Ammon's horn (tissue), 1 donor: ENCODE measurements around the gene UBA3.

Source experiments
- DNase-seq: peaks from one replicate; pipeline ENCODE4 v3.0.0-alpha.2; 2016; ENCODE audit warnings: low spot score

Gene UBA3

GRCh38 chr3:69011096-69011730, 69.0 kb downstream of the UBA3 start:
- no peak for DNase-seq

GRCh38 chr3:69009559-69010410, 70.4 kb downstream of the UBA3 start:
- no peak for DNase-seq

- no peak for DNase-seq
Measured at GRCh38 chr3:69008980-69009379, 71.2 kb downstream of the UBA3 start.

GRCh38 chr3:69005791-69006482, 74.2 kb downstream of the UBA3 start:
- DNase-seq = no peak

- no peak for DNase-seq
Measured at GRCh38 chr3:69005071-69005790, 74.9 kb downstream of the UBA3 start.
